Lower leg skin (tissue), 3 donors: ENCODE measurements around the gene CEACAM8.

Experiments
- POLR2A ChIP-seq, 2 donors: fragments of 450-650 bp; IDR thresholded peaks; one replicate each; pipeline ENCODE4 v1.6.1; 2016 to 2017; ENCODE audit warnings: antibody characterized with exemption in 2 of 2, mild to moderate bottlenecking in 1 of 2, moderate library complexity in 1 of 2
- TF ChIP-seq, protein P1 (sequence below), 3 donors: fragments of 450-650 bp; IDR thresholded peaks; one replicate each; pipeline ENCODE4 v1.5.1; 2016; ENCODE audit warnings: antibody characterized with exemption in 3 of 3, mild to moderate bottlenecking in 3 of 3, moderate library complexity in 2 of 3

DNA sequence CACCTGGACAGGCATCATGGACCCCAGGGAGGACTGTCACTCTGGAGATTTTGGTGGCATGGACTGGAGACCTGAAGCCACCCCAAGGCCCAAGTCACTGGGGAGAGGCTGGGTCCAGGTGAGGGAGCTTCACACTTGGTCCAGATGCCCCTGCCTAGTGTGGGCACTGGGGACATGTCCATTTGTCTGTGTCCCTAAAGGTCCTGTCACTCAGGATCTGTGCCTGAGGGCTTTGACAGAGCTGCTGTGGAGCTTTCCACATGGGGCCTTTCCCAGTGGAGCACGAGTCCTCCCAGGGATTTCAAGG lies 40.5 kb upstream of the CEACAM8 start:
- no peak for TF ChIP-seq POLR2A (IDR thresholded peaks at IDR 0.05)
- TF ChIP-seq, protein P1, sequence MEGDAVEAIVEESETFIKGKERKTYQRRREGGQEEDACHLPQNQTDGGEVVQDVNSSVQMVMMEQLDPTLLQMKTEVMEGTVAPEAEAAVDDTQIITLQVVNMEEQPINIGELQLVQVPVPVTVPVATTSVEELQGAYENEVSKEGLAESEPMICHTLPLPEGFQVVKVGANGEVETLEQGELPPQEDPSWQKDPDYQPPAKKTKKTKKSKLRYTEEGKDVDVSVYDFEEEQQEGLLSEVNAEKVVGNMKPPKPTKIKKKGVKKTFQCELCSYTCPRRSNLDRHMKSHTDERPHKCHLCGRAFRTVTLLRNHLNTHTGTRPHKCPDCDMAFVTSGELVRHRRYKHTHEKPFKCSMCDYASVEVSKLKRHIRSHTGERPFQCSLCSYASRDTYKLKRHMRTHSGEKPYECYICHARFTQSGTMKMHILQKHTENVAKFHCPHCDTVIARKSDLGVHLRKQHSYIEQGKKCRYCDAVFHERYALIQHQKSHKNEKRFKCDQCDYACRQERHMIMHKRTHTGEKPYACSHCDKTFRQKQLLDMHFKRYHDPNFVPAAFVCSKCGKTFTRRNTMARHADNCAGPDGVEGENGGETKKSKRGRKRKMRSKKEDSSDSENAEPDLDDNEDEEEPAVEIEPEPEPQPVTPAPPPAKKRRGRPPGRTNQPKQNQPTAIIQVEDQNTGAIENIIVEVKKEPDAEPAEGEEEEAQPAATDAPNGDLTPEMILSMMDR (IDR thresholded peaks at IDR 0.05): no peak
